ENCODE results near the gene WDHD1. TPM values are rescaled to one million over a fixed set of nuclear protein-coding genes. Genes with fewer than 3 reads are reported as not detected.

The WDHD1 gene
- polyA plus RNA-seq, 1 experiment: 6.7 TPM

DNA sequence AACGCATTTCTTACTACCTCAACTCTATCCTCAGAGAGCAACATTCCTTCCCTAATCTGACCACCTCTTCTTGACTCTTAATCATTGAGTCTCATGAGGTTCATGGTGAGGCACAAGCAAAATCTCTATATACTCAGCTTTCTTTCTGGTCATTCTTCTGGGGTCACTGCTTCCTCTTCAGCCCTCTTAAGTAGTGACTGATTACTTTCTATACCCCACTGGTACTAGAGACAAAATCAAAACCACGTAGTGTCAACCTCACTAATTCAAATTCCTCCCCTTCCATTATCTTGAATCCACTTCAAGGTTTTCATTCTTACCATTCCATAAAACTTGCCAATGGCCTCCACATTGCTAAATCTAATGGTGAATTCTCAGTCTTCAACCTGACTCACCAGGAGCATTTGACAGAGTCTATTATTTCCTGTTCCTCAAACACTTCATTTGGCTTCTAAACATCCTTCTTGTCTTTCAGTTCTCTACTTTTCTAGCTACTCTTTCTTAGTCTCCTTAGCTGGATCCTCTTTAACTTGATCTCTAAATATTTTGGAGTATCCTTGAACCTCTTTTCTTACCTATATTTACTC is 6.8 kb downstream of the WDHD1 start:
- ChIA-PET CTCF (interaction anchor here (1.4 kb wide), 1 partner anchor 31 kb away, joined by 3 read pairs; no protein-coding TSS in a partner anchor), POLR2A (no interaction called here)
- H3K9me3 ChIP-seq (ENCODE audit: control insufficient read depth, insufficient read depth, low read length): no peaks in the 10 kb centered on the region
- TF ChIP-seq, protein P1, sequence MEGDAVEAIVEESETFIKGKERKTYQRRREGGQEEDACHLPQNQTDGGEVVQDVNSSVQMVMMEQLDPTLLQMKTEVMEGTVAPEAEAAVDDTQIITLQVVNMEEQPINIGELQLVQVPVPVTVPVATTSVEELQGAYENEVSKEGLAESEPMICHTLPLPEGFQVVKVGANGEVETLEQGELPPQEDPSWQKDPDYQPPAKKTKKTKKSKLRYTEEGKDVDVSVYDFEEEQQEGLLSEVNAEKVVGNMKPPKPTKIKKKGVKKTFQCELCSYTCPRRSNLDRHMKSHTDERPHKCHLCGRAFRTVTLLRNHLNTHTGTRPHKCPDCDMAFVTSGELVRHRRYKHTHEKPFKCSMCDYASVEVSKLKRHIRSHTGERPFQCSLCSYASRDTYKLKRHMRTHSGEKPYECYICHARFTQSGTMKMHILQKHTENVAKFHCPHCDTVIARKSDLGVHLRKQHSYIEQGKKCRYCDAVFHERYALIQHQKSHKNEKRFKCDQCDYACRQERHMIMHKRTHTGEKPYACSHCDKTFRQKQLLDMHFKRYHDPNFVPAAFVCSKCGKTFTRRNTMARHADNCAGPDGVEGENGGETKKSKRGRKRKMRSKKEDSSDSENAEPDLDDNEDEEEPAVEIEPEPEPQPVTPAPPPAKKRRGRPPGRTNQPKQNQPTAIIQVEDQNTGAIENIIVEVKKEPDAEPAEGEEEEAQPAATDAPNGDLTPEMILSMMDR (IDR thresholded peaks at IDR 0.05; ENCODE audit: low read depth, low read length): no peak
- H3K27ac ChIP-seq (ENCODE audit: low read depth, low read length): no peak overlapping the region
- no peak overlapping the region for H3K4me3 ChIP-seq (ENCODE audit: low read depth, low read length)
- no peaks in the 10 kb centered on the region for H3K27me3 ChIP-seq (ENCODE audit: control insufficient read depth, insufficient read depth, low read length)
- no peak for DNase-seq (ENCODE audit: low read depth, low spot score)

DNA sequence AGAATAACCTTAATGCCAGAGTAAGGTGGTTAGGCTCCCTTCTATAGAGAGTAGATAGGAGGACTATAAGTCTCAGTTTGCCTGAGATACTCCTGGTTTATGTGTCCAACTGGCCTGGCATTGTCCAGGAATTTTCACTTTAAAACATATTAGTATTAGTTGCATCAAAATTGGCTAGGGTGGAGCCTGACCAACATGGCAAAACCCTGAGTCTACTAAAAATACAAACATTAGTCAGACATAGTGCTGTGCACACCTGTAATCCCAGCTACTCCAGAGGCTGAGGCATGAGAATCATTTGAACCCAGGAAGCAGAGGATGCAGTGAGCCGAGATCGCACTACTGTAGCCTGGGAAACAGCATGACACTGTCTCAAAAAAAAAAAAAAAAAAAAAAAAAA is 11.9 kb downstream of the WDHD1 start:
- Histone ChIP-seq H3K27me3 (ENCODE audit: control insufficient read depth, insufficient read depth, low read length) (no peaks in the 10 kb centered on the region), H3K9me3 (ENCODE audit: control insufficient read depth, insufficient read depth, low read length) (no peaks in the 10 kb centered on the region), H3K27ac (ENCODE audit: low read depth, low read length) (no peak overlapping the region), H3K4me3 (ENCODE audit: low read depth, low read length) (no peak overlapping the region)
- POLR2A ChIA-PET: interaction anchor here (0.7 kb wide), 1 partner anchor 12 kb away, joined by 6 read pairs; the partner anchor contains the start of genes SOCS4 and WDHD1
- DNase-seq (ENCODE audit: low read depth, low spot score): no peak
- TF ChIP-seq, protein P1 (IDR thresholded peaks at IDR 0.05; ENCODE audit: low read depth, low read length): no peak
- CTCF ChIA-PET: interaction anchor here (0.6 to 1.7 kb wide), 3 partner anchors 34 to 241 kb away, joined by 3 to 9 read pairs (median 3); partner anchors contain the start of gene MAPK1IP1L

DNA sequence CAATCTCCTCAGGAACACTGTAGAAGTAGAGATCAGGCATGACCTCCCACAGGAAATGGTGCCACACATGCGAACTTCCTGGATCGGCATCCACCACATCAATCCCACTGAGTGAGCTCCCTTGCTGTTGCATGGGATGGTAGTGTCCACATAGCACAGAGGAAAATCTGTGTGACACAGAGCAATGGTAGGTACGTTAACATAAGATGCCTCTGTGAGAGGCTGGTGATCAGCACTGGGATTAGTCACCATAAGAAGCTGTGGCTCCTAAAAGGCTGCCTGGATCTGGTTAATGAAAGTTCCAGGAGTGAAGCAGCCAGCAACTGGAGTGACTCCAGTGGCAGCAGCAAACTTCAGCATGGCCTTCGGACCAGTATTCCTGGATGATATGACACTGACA is 21.8 kb downstream of the WDHD1 start:
- Histone ChIP-seq H3K4me3 (ENCODE audit: low read depth, low read length) (no peak overlapping the region), H3K27ac (ENCODE audit: low read depth, low read length) (no peak overlapping the region), H3K9me3 (ENCODE audit: control insufficient read depth, insufficient read depth, low read length) (no peaks in the 10 kb centered on the region), H3K27me3 (ENCODE audit: control insufficient read depth, insufficient read depth, low read length) (no peaks in the 10 kb centered on the region)
- no peak for DNase-seq (ENCODE audit: low read depth, low spot score)
- TF ChIP-seq, protein P1 (IDR thresholded peaks at IDR 0.05; ENCODE audit: low read depth, low read length): no peak
- ChIA-PET CTCF (no interaction called here), POLR2A (interaction anchor here (0.5 kb wide), 1 partner anchor 148 kb away, joined by 3 read pairs; no protein-coding TSS in a partner anchor)

DNA sequence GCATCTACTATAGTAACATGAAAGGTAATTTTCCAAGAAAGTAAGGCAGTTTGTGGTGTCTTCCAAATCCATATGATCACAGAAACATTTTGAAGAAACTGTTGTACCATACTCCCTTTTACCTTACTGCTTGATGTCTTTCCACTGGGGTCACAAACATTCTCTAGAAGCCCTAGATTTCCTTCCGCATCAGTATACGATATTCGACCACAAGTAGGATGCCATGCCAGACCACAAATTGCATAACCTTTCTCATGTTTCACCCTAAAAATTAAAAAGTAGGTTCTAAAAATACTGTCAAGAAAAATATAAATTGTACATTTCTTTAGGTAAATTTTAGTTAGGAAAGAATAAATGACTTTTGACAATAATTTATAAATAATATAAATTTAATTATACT is 26.5 kb downstream of the WDHD1 start:
- TF ChIP-seq, protein P1 (IDR thresholded peaks at IDR 0.05; ENCODE audit: low read depth, low read length): no peak
- no peak for DNase-seq (ENCODE audit: low read depth, low spot score)
- ChIA-PET CTCF (no interaction called here), POLR2A (no interaction called here)
- H3K27ac ChIP-seq (ENCODE audit: low read depth, low read length): no peak overlapping the region
- H3K4me3 ChIP-seq (ENCODE audit: low read depth, low read length): no peak overlapping the region
- H3K9me3 ChIP-seq (ENCODE audit: control insufficient read depth, insufficient read depth, low read length): no peaks in the 10 kb centered on the region
- no peaks in the 10 kb centered on the region for H3K27me3 ChIP-seq (ENCODE audit: control insufficient read depth, insufficient read depth, low read length)

DNA sequence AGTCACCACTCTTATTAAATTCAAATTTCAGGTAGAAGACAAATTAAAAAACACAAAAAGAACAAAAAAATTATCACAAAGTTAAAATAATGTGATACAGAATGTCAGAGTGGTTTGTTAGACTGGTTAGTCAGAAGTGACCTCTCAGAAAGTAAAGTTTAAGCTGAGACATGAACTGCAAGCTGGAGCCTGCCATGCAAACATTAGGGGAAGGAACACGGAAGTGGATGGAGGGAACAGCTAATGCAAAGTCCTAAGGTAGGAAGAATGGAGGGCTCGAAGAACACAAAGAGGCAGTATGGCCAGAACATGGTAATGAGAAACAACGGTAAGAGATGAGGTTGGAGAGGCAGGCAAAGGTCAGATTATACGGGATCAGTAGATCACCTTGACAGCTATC is 41.7 kb downstream of the WDHD1 start:
- H3K9me3 ChIP-seq (ENCODE audit: control insufficient read depth, insufficient read depth, low read length): no peaks in the 10 kb centered on the region
- ChIA-PET POLR2A (no interaction called here), CTCF (no interaction called here)
- H3K4me3 ChIP-seq (ENCODE audit: low read depth, low read length): no peak overlapping the region
- H3K27ac ChIP-seq (ENCODE audit: low read depth, low read length): no peak overlapping the region
- no peaks in the 10 kb centered on the region for H3K27me3 ChIP-seq (ENCODE audit: control insufficient read depth, insufficient read depth, low read length)
- no peak for DNase-seq (ENCODE audit: low read depth, low spot score)
- TF ChIP-seq, protein P1 (IDR thresholded peaks at IDR 0.05; ENCODE audit: low read depth, low read length): no peak
